T-helper 1 cell (primary cell): ENCODE data around the gene GAK.

Experiments used
- DNase-seq, 5 donors: peaks; one replicate each; pipeline ENCODE4 v3.0.0-alpha.2; 2012 to 2020

Gene GAK

GRCh38 chr4:867526-868250 lies 64.4 kb downstream of the GAK start:
- no peak for DNase-seq

- no peak for DNase-seq
These were observed 65.2 kb downstream of the GAK start for GRCh38 chr4:866761-867390.

DNA sequence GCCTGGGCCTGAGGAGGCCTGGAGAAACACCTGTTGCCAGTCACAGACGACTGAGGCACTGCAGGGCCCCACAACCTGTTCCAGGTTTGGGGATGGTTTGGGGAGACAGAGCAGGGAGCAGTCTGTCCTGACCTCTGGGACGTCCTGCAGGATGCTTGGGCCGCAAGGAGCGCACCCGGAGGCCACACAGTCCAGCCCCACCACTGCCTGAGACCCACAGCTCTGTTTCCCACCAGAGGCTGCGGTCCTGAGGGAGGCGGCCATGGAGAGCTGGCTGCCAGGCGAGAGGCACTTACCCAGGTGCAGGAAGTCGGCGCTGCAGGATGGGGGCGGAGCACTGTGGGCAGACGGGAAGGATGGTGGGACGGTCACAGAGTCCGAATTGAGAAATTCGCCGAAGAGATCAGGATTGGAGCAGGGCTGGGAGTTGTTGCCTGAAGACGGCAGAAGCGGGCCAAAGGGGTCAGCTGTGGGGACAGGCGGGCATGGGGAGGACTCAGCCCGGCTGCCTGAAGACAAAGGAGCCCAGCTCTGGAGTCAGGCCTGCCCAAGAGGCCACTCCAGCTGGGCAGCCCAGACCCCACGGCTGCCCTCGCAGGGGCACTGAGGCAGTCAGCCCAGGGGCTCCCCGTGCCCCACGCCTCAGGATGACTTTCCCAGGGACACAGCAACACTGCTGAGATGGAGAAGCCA lies 65.9 kb downstream of the GAK start:
- DNase-seq: no peak

- DNase-seq: no peak
These were observed 66.5 kb downstream of the GAK start for GRCh38 chr4:865572-865971.

DNA sequence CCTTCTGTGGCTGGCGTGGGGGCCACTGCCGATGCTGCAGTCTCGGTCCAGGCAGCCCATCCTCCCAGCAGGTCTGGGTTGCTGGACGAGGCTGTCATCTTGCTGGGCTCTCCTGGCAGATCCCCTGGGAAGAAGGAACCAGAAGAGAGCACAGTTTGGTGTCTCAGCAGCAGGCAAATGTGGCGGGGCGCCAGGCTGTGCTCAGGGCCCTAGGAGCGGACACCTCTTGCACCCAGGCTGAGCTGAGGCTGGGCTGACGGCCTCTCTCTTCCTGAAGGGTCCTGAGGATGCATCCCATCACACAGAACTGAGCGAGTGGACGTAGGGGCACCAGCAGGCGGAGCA lies 67.0 kb downstream of the GAK start:
- no peak for DNase-seq

- no peak for DNase-seq
These were observed 67.5 kb downstream of the GAK start for GRCh38 chr4:864456-865120.

DNA sequence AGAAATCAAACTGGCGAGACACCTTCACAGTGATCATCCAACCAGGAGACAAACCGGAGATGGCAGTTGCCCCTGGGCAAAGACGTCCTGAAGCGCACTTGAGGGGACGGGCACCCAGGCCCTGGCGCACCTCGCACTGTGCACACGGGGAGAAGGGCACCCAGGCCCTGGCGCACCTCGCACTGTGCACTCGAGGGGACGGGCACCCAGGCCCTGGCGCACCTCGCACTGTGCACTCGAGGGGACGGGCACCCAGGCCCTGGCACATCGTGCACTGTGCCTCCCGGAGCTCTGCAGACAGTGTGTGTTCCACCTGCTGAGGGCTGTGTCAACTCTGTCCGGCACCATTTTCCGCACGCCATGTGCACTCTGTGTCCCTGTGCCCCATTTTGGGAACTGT lies 71.6 kb downstream of the GAK start:
- DNase-seq: no peak

GRCh38 chr4:859496-859895 lies 72.6 kb downstream of the GAK start:
- no peak for DNase-seq

DNA sequence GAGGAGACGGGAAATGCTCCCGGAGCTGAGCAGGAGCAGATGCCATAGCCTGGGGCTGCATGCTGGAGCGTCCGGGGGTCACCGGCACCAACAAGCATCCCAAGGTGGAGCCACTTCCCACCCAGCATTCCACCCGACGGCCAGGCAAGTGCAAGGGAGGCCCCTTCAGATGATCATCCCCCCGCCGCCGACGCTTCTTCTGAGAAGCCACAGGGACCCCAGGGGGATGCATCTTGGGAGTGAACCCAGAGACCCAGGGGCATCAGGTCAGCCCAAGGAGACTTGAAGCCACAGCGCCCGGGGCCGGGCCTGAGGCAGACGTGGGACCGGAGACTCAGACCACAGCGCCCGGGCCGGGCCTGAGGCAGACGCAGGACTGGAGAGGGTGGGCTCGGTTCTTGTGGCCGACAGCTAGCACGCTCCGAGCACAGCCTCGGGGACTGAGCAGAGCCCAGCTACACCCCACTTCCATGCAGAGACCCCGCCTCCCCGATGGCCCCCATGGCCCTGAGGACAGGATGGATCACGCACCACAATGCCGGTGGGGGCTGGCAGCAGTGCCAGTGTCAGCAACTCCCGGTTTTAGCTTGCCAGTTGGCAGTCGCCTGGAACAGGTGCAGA lies 73.2 kb downstream of the GAK start:
- no peak for DNase-seq

GRCh38 chr4:858041-858481 lies 74.1 kb downstream of the GAK start:
- DNase-seq: no peak

GRCh38 chr4:857461-857860 lies 74.7 kb downstream of the GAK start:
- DNase-seq: no peak

DNA sequence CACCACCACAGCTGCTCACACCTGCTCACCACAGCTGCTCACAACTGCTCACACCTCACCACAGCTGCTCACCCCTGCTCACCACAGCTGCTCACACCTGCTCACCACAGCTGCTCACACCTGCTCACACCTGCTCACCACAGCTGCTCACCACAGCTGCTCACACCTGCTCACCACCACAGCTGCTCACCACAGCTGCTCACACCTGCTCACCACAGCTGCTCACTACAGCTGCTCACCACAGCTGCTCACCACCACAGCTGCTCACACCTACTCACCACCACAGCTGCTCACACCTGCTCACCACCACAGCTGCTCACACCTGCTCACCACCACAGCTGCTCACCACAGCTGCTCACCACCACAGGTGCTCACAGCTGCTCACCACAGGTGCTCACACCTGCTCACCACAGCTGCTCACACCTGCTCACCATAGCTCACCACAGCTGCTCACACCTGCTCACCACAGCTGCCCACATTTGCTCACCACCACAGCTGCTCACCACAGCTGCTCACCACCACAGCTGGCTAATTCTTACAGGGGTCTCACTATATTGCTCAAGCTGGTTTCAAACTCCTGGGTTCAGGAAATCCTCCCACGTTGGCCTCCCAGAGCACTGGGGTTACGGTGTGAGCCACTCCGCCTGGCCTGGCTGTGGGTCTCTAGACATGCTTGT lies 75.8 kb downstream of the GAK start:
- peak in 1 of 5 donors; percentile 18 for DNase-seq

DNA sequence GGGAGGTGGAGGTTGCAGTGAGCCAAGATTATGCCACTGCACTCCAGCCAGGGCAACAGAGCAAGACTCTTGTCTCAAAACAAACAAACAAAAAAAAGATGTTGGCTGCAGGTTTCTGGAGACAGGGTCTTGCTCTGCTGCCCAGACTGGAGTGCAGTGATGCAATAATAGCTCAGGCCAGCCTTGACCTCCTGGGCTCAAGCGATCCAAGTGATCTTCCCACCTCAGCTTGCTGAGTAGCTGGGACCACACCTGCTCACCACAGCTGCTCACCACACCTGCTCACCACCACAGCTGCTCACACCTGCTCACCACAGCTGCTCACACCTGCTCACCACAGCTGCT lies 76.3 kb downstream of the GAK start:
- no peak for DNase-seq

DNA sequence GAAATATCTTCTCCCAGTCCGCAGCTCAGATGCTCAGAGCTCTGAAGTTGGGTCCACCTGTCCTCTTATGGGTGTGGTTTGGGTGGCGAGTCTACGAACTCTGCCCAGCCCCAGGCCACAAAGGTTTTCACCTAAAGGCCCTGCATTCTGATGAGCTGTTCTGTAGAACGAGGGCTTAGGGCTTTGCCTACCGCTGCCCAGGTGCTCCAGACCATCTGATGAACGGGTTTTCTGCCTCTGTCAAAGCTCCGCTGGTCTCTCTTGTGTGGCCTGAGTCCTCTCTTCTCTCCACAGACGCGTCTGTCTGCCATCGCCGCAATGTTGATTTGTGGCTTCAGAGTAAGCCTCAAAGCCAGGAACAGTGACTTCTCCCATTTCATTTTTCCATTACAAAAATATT lies 77.8 kb downstream of the GAK start:
- DNase-seq: no peak

GRCh38 chr4:853416-853781 lies 78.7 kb downstream of the GAK start:
- DNase-seq: no peak

DNA sequence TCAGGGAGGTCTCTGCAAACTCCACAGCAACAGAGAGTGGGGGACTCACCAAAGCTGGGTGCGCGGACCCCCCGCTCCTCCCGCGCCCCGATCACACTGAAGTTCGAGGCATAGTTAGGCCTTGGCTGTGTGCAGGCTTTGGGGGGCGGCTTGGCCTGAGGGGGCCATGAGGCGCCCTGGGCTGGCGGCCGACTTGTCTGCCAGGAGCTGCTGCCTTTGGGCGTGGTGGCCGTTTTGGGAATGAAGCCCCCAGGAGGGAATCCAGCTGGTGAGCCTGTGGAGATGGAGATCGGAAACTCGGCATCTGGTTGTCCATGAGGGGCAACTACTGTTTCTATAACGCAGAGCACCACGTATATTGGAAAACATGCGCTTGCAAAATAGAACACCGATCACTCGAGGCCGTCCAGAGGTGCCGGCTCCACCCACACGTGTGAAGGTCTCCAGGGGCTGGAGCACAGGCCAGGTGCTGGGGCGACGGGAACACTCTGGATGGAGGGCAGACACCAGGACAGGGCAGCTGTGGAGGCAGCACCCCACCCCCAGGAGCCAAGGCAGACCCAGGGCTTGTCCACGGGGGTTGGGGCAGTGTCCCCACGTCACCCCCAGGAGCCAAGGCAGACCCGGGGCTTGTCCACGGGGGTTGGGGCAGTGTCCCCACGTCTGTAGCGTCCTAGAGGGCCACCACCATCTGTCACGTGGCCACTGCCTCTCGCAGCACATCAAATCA lies 80.2 kb downstream of the GAK start:
- no peak for DNase-seq

- no peak for DNase-seq
These were observed 81.7 kb downstream of the GAK start for GRCh38 chr4:850323-850945.

- DNase-seq: no peak
These were observed 82.5 kb downstream of the GAK start for GRCh38 chr4:849478-850175.

GRCh38 chr4:848803-849477 lies 83.2 kb downstream of the GAK start:
- DNase-seq: no peak

GRCh38 chr4:848307-848691 lies 83.8 kb downstream of the GAK start:
- no peak for DNase-seq
